GM12892 (cell line): ENCODE measurements around the gene NVL.

Experiments
- POLR2A ChIP-seq: IDR thresholded peaks from 2 replicates; pipeline ENCODE4 v1.6.1; 2011; ENCODE audit warnings: low read depth, low read length, control low read depth
- POLR2AphosphoS5 ChIP-seq: IDR thresholded peaks from 2 replicates; pipeline ENCODE4 v1.6.1; 2011; ENCODE audit warnings: low read depth, low read length, control low read depth
- TAF1 ChIP-seq: IDR thresholded peaks from 2 replicates; pipeline ENCODE4 v1.6.1; 2011; ENCODE audit warnings: low read depth, mild to moderate bottlenecking, control low read depth, low read length, borderline replicate concordance

DNA sequence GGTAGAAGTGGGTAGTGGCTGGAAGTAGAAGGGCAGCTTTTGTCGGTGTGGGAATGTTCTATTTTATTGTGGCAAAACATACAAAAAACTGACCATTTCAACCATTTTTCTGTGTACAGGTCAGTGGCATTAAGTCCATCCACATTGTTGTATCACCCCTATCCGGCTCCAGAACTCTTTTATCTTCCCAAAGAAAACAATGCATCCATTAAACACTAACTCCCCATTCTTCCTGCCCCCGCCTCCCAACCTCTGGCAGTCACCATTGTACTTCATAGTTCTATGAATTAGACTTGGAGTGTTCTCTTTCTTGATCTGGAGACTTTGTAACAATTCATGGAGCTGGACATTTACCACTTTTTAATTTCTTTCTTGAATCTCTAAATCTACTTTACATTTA lies 91.2 kb downstream of the NVL start:
- no peak for TF ChIP-seq TAF1
- no peak for TF ChIP-seq POLR2AphosphoS5
- no peak for TF ChIP-seq POLR2A
